Spleen (tissue), 11 donors: ENCODE measurements around the gene DPM2. TPM values are rescaled to one million over a fixed set of nuclear protein-coding genes. Genes with fewer than 3 reads are reported as not detected.

Experiments used
- DNase-seq: peaks from one replicate; pipeline ENCODE4 v3.0.0-alpha.2; 2020
- H3K27ac ChIP-seq, 8 donors: fragments of 200-600 bp; sonication (generic) in 7 of 8; 1 replicate in 4 of 8; 2 replicates in 4 of 8; pipeline versions ENCODE4 v1.5.0 to v1.8.0; 2016 to 2021; ENCODE audit warnings: inconsistent platforms in 4 of 8, mild to moderate bottlenecking in 4 of 8, moderate library complexity in 1 of 8
- H3K27me3 ChIP-seq, 7 donors: fragments of 200-600 bp; sonication (generic) in 6 of 7; replicated peaks in 1 of 7; 1 replicate in 4 of 7; 2 replicates in 3 of 7; pipeline versions ENCODE4 v1.5.0 to v1.8.0; 2016 to 2021; ENCODE audit warnings: inconsistent platforms in 3 of 7, mild to moderate bottlenecking in 1 of 7
- H3K36me3 ChIP-seq, 6 donors: fragments of 200-600 bp; sonication (generic) in 5 of 6; 1 replicate in 4 of 6; 2 replicates in 2 of 6; pipeline versions ENCODE4 v1.5.0 to v1.8.0; 2016 to 2021; ENCODE audit warnings: inconsistent platforms in 2 of 6
- H3K4me1 ChIP-seq, 6 donors: fragments of 200-600 bp; sonication (generic) in 5 of 6; 1 replicate in 3 of 6; 2 replicates in 3 of 6; pipeline versions ENCODE4 v1.5.0 to v1.8.0; 2016 to 2021; ENCODE audit warnings: inconsistent platforms in 3 of 6
- H3K4me3 ChIP-seq, 8 donors: fragments of 200-600 bp; sonication (generic) in 7 of 8; 1 replicate in 4 of 8; 2 replicates in 4 of 8; pipeline versions ENCODE4 v1.5.0 to v1.8.0; 2016 to 2021; ENCODE audit warnings: inconsistent platforms in 4 of 8, mild to moderate bottlenecking in 4 of 8, moderate library complexity in 2 of 8
- H3K9me3 ChIP-seq, 8 donors: fragments of 200-600 bp; sonication (generic) in 7 of 8; 1 replicate in 4 of 8; 2 replicates in 4 of 8; pipeline versions ENCODE4 v1.5.0 to v1.8.0; 2016 to 2021; ENCODE audit warnings: inconsistent platforms in 4 of 8
- CTCF ChIP-seq, 11 experiments: fragments of 200-600 bp in 7 of 11; fragments of 450-650 bp in 4 of 11; sonication (generic) in 4 of 11; IDR thresholded peaks in 8 of 11; conservative IDR thresholded peaks in 3 of 11; 1 replicate in 7 of 11; 2 replicates in 4 of 11; pipeline versions ENCODE4 v1.4.0 to v1.8.0; 2016 to 2021; ENCODE audit warnings: antibody characterized with exemption in 11 of 11, inconsistent platforms in 4 of 11, mild to moderate bottlenecking in 1 of 11
- POLR2A ChIP-seq, 3 donors: fragments of 450-650 bp; IDR thresholded peaks; one replicate each; pipeline ENCODE4 v1.5.1; 2017; ENCODE audit warnings: antibody characterized with exemption in 3 of 3, mild to moderate bottlenecking in 1 of 3
- POLR2AphosphoS5 ChIP-seq, 3 donors: sonication (generic); formaldehyde crosslinking; IDR thresholded peaks; one replicate each; pipeline ENCODE4 v1.5.1; 2017; ENCODE audit warnings: antibody characterized with exemption in 3 of 3
- WGBS, 5 donors: extraction: QIAGEN DNeasy Blood & Tissue Kit in 3 of 5; methylation state at CpG; one replicate each; pipeline versions ENCODE4 v1.1.5 to v1.1.7; 2013 to 2018; 5-methylcytosine and 5-hydroxymethylcytosine counted together
- intact Hi-C: fragments of 100-400 bp; cut with DNase I; formaldehyde crosslinking; loops from one replicate; pipeline ENCODE4 v1.15.0; 2023; ENCODE audit warnings: low total_unique reads
- polyA plus RNA-seq, 3 donors: library from polyadenylated mRNA; stranded (reverse); fragments of 200-250 nt; gene quantifications; one replicate each; pipeline ENCODE4 v1.2.1, GENCODE V29; 2013
- total RNA-seq, 7 donors: library from RNA; depleted of rRNA in 3 of 7; stranded (reverse); fragments of >200 nt in 3 of 7; fragmentation: NEBNext Ultra II Directional in 4 of 7; extraction: Animal tissue kit (Norgen Biotek cat#: 25700) in 4 of 7; gene quantifications; one replicate each; pipeline versions ENCODE4 v1.1.0 to v1.2.1, GENCODE V29; 2016 to 2021
- donor health status: healthy with polysubstance abuse.
- donor health status: DM: no; HTN: no; CAD: no; lungs with moderate emphysema.
- donor health status: DM: no; HTN: no; CAD: no.
- donor health status: Bipolar disorder and iron deficiency.
- donor health status: healthy.
- donor health status: DM: no; HTN: no; CAD: no.
- donor health status: DM: yes; HTN: yes; CAD: no.

The DPM2 gene
- total and polyA plus RNA-seq, 10 donors = 19.5 to 33.8 (median 25.4) TPM

GRCh38 chr9:127913682-127914081 lies 24.0 kb downstream of the DPM2 start:
- Histone ChIP-seq H3K4me1 (peaks cover 29 to 90% (median 69%) of the 10 kb centered on the region in 6 donors), H3K36me3 (peaks cover 3 to 65% (median 44%) of the 10 kb centered on the region in 6 donors), H3K27me3 (no peaks in the 10 kb centered on the region), H3K27ac (peak overlapping the region in 3 of 8 donors; percentile 25 to 62 (median 57)), H3K9me3 (no peaks in the 10 kb centered on the region), H3K4me3 (no peak overlapping the region)
- intact Hi-C loops = no loop called here
- 87 to 98% (median 95%) methylated on average over 11 of the region's 11 CpGs for WGBS, 5 donors
- DNase-seq = no peak
- TF ChIP-seq POLR2A (IDR thresholded peaks at IDR 0.05) = no peak
- TF ChIP-seq CTCF (IDR thresholded peaks at IDR 0.05 in 8 of 11, conservative IDR thresholded peaks at IDR 0.05 in 3 of 11) = no peak
- no peak for TF ChIP-seq POLR2AphosphoS5 (IDR thresholded peaks at IDR 0.05)

- no peak for DNase-seq
- TF ChIP-seq CTCF (IDR thresholded peaks at IDR 0.05 in 8 of 11, conservative IDR thresholded peaks at IDR 0.05 in 3 of 11) (no peak), POLR2AphosphoS5 (IDR thresholded peaks at IDR 0.05) (no peak), POLR2A (IDR thresholded peaks at IDR 0.05) (no peak)
- Histone ChIP-seq H3K27ac (peak overlapping the region in 5 of 8 donors; percentile 6 to 63 (median 36)), H3K4me1 (peaks cover 21 to 88% (median 62%) of the 10 kb centered on the region in 6 donors), H3K27me3 (no peaks in the 10 kb centered on the region), H3K4me3 (no peak overlapping the region), H3K9me3 (no peaks in the 10 kb centered on the region), H3K36me3 (peaks cover 3 to 73% (median 52%) of the 10 kb centered on the region in 6 donors)
- 84 to 89% (median 87%) methylated on average over 5 of the region's 5 CpGs for WGBS, 5 donors
- intact Hi-C loops = no loop called here
These were observed 24.8 kb downstream of the DPM2 start for GRCh38 chr9:127912882-127913281.

GRCh38 chr9:127912296-127912695 lies 25.4 kb downstream of the DPM2 start:
- DNase-seq = no peak
- 94 to 98% (median 96%) methylated on average over 22 to 31 of the region's 31 CpGs for WGBS, 5 donors
- peaks cover 17 to 88% (median 60%) of the 10 kb centered on the region in 6 donors for H3K4me1 ChIP-seq
- peak overlapping the region in 4 of 8 donors; percentile 45 to 63 (median 61) for H3K27ac ChIP-seq
- TF ChIP-seq CTCF (IDR thresholded peaks at IDR 0.05 in 8 of 11, conservative IDR thresholded peaks at IDR 0.05 in 3 of 11) = no peak
- peak in 2 of 3 donors; percentile 33 to 58 for TF ChIP-seq POLR2AphosphoS5 (IDR thresholded peaks at IDR 0.05)
- H3K27me3 ChIP-seq = no peaks in the 10 kb centered on the region
- peaks cover 3 to 79% (median 55%) of the 10 kb centered on the region in 6 donors for H3K36me3 ChIP-seq
- no peak overlapping the region for H3K4me3 ChIP-seq
- intact Hi-C loops = no loop called here
- H3K9me3 ChIP-seq = no peaks in the 10 kb centered on the region

- Histone ChIP-seq H3K27me3 (no peaks in the 10 kb centered on the region), H3K27ac (peak overlapping the region in 6 of 8 donors; percentile 23 to 63 (median 52)), H3K9me3 (no peaks in the 10 kb centered on the region), H3K4me1 (peaks cover 25 to 90% (median 64%) of the 10 kb centered on the region in 6 donors), H3K36me3 (peaks cover 3 to 81% (median 55%) of the 10 kb centered on the region in 6 donors), H3K4me3 (no peak overlapping the region)
- intact Hi-C loops = no loop called here
- no peak for DNase-seq
- WGBS, 5 donors = 62 to 79% (median 76%) methylated on average over 6 of the region's 6 CpGs
- TF ChIP-seq POLR2A (IDR thresholded peaks at IDR 0.05) = no peak
- peak in 2 of 11 experiments; percentile 20 to 26 for TF ChIP-seq CTCF (IDR thresholded peaks at IDR 0.05 in 8 of 11, conservative IDR thresholded peaks at IDR 0.05 in 3 of 11)
These were observed 26.9 kb downstream of the DPM2 start for GRCh38 chr9:127910613-127911205.
